HCT116 (cell line): ENCODE results near the gene PTPN22. TPM values are rescaled to one million over a fixed set of nuclear protein-coding genes. Genes with fewer than 3 reads are reported as not detected.

Source experiments
- ATAC-seq: fragments of 200-7000 bp; cut with Tn5 transposase; 2 replicates; pipeline ENCODE4 v1.9.1; 2020; ENCODE audit warnings: mild to moderate bottlenecking, moderate library complexity
- BruUV-seq: library from RNA; stranded (reverse); fragments of 400-500 nt; replicated peaks from 2 replicates; lab custom pipeline; 2021; lab: Mats Ljungman, UMichigan
- CTCF ChIA-PET: fragments of 300-600 bp; sonication (Branson Sonifier 250); formaldehyde crosslinking; loops from one replicate; lab custom pipeline; 2021; ENCODE audit warnings: antibody characterized with exemption; lab: Charles Lee
- POLR2A ChIA-PET: fragments of 300-600, 350-600 bp; sonication (Branson Sonifier 250); formaldehyde crosslinking; loops from one replicate; lab custom pipeline; 2021; ENCODE audit warnings: antibody characterized with exemption; lab: Charles Lee
- RAD21 ChIA-PET, 2 experiments: fragments of 300-600 bp; sonication (Branson Sonifier 250); formaldehyde crosslinking; loops; one replicate each; lab custom pipeline; 2023; ENCODE audit warnings: low total read pairs in 2 of 2; ENCODE audit not compliant: uncharacterized antibody in 2 of 2, unreplicated experiment in 2 of 2, low non-redundant PET in 1 of 2; lab: Charles Lee
- DNase-seq: peaks from one replicate; pipeline ENCODE4 v3.0.0-alpha.2; 2010; ENCODE audit warnings: low read depth, low spot score
- H2AFZ ChIP-seq: fragments of 200-600 bp; shearing (Covaris generic), sonication (generic); 2 replicates; pipeline ENCODE4 v1.6.1; 2017; ENCODE audit warnings: low read depth, mixed run types, mixed read lengths, antibody characterized with exemption, low read length; ENCODE audit not compliant: poor library complexity, severe bottlenecking
- H3K27ac ChIP-seq: 2 replicates; pipeline ENCODE4 v1.5.1; 2012; ENCODE audit warnings: low read depth, low read length
- H3K27me3 ChIP-seq: fragments of 200-600 bp; sonication (generic); 2 replicates; pipeline ENCODE4 v1.6.1; 2016; ENCODE audit warnings: mixed run types, low read length, mixed read lengths; ENCODE audit not compliant: insufficient read depth
- H3K36me3 ChIP-seq, 2 experiments: fragments of 200-500 bp in 1 of 2; fragments of 200-600 bp in 1 of 2; sonication (Bioruptor generic) in 1 of 2; sonication (generic) in 1 of 2; 2 replicates each; pipeline versions ENCODE4 v1.5.1 to v1.6.1; 2014 to 2016; ENCODE audit warnings: low read length in 2 of 2, inconsistent platforms in 1 of 2, mixed read lengths in 1 of 2, mixed run types in 1 of 2; ENCODE audit not compliant: insufficient read depth in 2 of 2, control insufficient read depth in 1 of 2
- H3K4me1 ChIP-seq, 2 experiments: fragments of 200-600 bp in 1 of 2; sonication (generic) in 1 of 2; 2 replicates each; pipeline versions ENCODE4 v1.5.1 to v1.6.1; 2012 to 2017; ENCODE audit warnings: low read length in 2 of 2, inconsistent platforms in 1 of 2, mild to moderate bottlenecking in 1 of 2, mixed read lengths in 1 of 2, mixed run types in 1 of 2, moderate library complexity in 1 of 2; ENCODE audit not compliant: insufficient read depth in 2 of 2, control insufficient read depth in 1 of 2
- H3K4me2 ChIP-seq: fragments of 200-600 bp; sonication (generic); 2 replicates; pipeline ENCODE4 v1.6.1; 2017; ENCODE audit warnings: mixed run types, low read length, mixed read lengths
- H3K4me3 ChIP-seq, 2 experiments: fragments of 200-600 bp in 1 of 2; sonication (generic) in 1 of 2; replicated peaks in 1 of 2; 2 replicates each; pipeline ENCODE4 v1.5.1; 2011 to 2016; ENCODE audit warnings: low read length in 2 of 2, control low read depth in 1 of 2, low read depth in 1 of 2, mild to moderate bottlenecking in 1 of 2, mixed read lengths in 1 of 2, mixed run types in 1 of 2
- H3K79me2 ChIP-seq: fragments of 200-600 bp; sonication (generic); 2 replicates; pipeline ENCODE4 v1.6.1; 2017; ENCODE audit warnings: mild to moderate bottlenecking, mixed run types, low read length, moderate library complexity, mixed read lengths; ENCODE audit not compliant: insufficient read depth
- H3K9ac ChIP-seq: fragments of 200-600 bp; sonication (generic); 2 replicates; pipeline ENCODE4 v1.6.1; 2016; ENCODE audit warnings: low read length, mixed read lengths
- H3K9me2 ChIP-seq: fragments of 200-600 bp; sonication (generic), shearing (Covaris generic); 2 replicates; pipeline ENCODE4 v1.6.1; 2017; ENCODE audit warnings: mixed run types, mild to moderate bottlenecking, moderate library complexity; ENCODE audit not compliant: insufficient read depth
- H3K9me3 ChIP-seq, 2 experiments: fragments of 200-500 bp in 1 of 2; fragments of 200-600 bp in 1 of 2; sonication (Bioruptor generic) in 1 of 2; sonication (generic) in 1 of 2; 2 replicates each; pipeline ENCODE4 v1.6.1; 2014 to 2017; ENCODE audit warnings: low read length in 2 of 2, mixed read lengths in 2 of 2, inconsistent platforms in 1 of 2, low read depth in 1 of 2, mild to moderate bottlenecking in 1 of 2, mixed run types in 1 of 2, moderate library complexity in 1 of 2; ENCODE audit not compliant: control insufficient read depth in 1 of 2, insufficient read depth in 1 of 2
- H4K20me1 ChIP-seq: fragments of 200-600 bp; sonication (generic), shearing (Covaris generic); 2 replicates; pipeline ENCODE4 v1.6.1; 2017; ENCODE audit warnings: mixed run types, mild to moderate bottlenecking, moderate library complexity; ENCODE audit not compliant: insufficient read depth
- CEBPB ChIP-seq: IDR thresholded peaks from 2 replicates; pipeline ENCODE4 v1.6.1; 2012; ENCODE audit warnings: low read depth
- EGR1 ChIP-seq: IDR thresholded peaks from 2 replicates; pipeline ENCODE4 v1.6.1; 2012; ENCODE audit warnings: low read depth
- ELF1 ChIP-seq: IDR thresholded peaks from 2 replicates; pipeline ENCODE4 v1.6.1; 2012; ENCODE audit warnings: low read depth, borderline replicate concordance
- EZH2 ChIP-seq: fragments of 200-600 bp; sonication (generic); IDR thresholded peaks from 2 replicates; pipeline ENCODE4 v1.6.1; 2017; ENCODE audit warnings: antibody characterized with exemption, mixed run types
- EZH2phosphoT487 ChIP-seq: fragments of 200-600 bp; IDR thresholded peaks from 2 replicates; pipeline ENCODE4 v1.6.1; 2018; ENCODE audit warnings: antibody characterized with exemption, borderline replicate concordance
- FOSL1 ChIP-seq: IDR thresholded peaks from 2 replicates; pipeline ENCODE4 v1.6.1; 2012; ENCODE audit warnings: low read depth
- JUND ChIP-seq: IDR thresholded peaks from 2 replicates; pipeline ENCODE4 v1.6.1; 2012
- MAX ChIP-seq: IDR thresholded peaks from 2 replicates; pipeline ENCODE4 v1.6.1; 2012
- POLR2A ChIP-seq: IDR thresholded peaks from 2 replicates; pipeline ENCODE4 v1.7.0; 2011; ENCODE audit warnings: borderline replicate concordance; ENCODE audit not compliant: insufficient read depth, insufficient read length; ENCODE audit errors: extremely low read depth
- RAD21 ChIP-seq: IDR thresholded peaks from 2 replicates; pipeline ENCODE4 v1.6.1; 2012; ENCODE audit warnings: low read depth, mild to moderate bottlenecking
- REST ChIP-seq: IDR thresholded peaks from 2 replicates; pipeline ENCODE4 v1.6.1; 2012; ENCODE audit warnings: low read depth
- SIN3A ChIP-seq: IDR thresholded peaks from 2 replicates; pipeline ENCODE4 v1.6.1; 2012; ENCODE audit warnings: low read depth
- SRF ChIP-seq: IDR thresholded peaks from 2 replicates; pipeline ENCODE4 v1.6.1; 2012; ENCODE audit warnings: low read depth
- YY1 ChIP-seq: IDR thresholded peaks from 2 replicates; pipeline ENCODE4 v1.6.1; 2011; ENCODE audit warnings: low read length, low read depth, moderate library complexity, mild to moderate bottlenecking; ENCODE audit not compliant: insufficient replicate concordance; ENCODE audit errors: extremely low read depth
- ZNF274 ChIP-seq: fragments of 200-500 bp; sonication (Bioruptor generic); IDR thresholded peaks from 2 replicates; pipeline ENCODE4 v1.6.1; 2014; ENCODE audit warnings: mild to moderate bottlenecking, low read depth, low read length, inconsistent platforms
- intact Hi-C: fragments of 100-400 bp; cut with micrococcal nuclease; formaldehyde crosslinking; loops from 2 replicates; pipeline ENCODE4 v1.10.0; 2022
- total RNA-seq: library from RNA; stranded (reverse); gene quantifications from one replicate; pipeline ENCODE4 v1.2.1, GENCODE V29; 2021; ENCODE audit not compliant: unreplicated experiment

The PTPN22 gene
- total RNA-seq, 1 experiment from 2014 or later, result 0.17 TPM

- Histone ChIP-seq H3K4me2 (peak overlapping the region; percentile 78), H3K36me3 (no peaks in the 10 kb centered on the region), H3K9ac (peak overlapping the region; percentile 57), H3K9me3 (no peaks in the 10 kb centered on the region), H3K27ac (peak overlapping the region; percentile 49; the same call in 1 of the 2 replicates), H3K79me2 (peaks cover 41% of the 10 kb centered on the region), H3K4me3 (peak overlapping the region; percentile 43 to 82), H3K27me3 (no peaks in the 10 kb centered on the region), H2AFZ (peak overlapping the region; percentile 81), H3K9me2 (no peaks in the 10 kb centered on the region), H3K4me1 (peaks cover 15 to 27% of the 10 kb centered on the region in 2 experiments), H4K20me1 (no peaks in the 10 kb centered on the region)
- ATAC-seq (no peak), DNase-seq (no peak)
- ChIA-PET POLR2A (interaction anchor here (0.8 to 1.1 kb wide), 3 partner anchors 11 to 13 kb away, joined by 3 to 4 read pairs (median 3); no protein-coding TSS in a partner anchor), RAD21 (no interaction called here), CTCF (interaction anchor here (0.8 to 1.0 kb wide), 2 partner anchors 23 to 54 kb away, joined by 3 to 4 read pairs; partner anchors contain the start of gene PHTF1)
- intact Hi-C loops, result loop anchor here (1.0 kb wide), 1 partner anchor 93 kb away; the partner anchor contains the start of gene DCLRE1B
- TSS peak; percentile 100 for BruUV-seq
- TF ChIP-seq REST (no peak), POLR2A (no peak), SIN3A (no peak), EZH2 (no peak), EZH2phosphoT487 (no peak), ZNF274 (no peak), EGR1 (no peak), CEBPB (no peak), ELF1 (no peak), MAX (no peak), SRF (no peak), YY1 (no peak), RAD21 (no peak), FOSL1 (no peak), JUND (no peak)
- TF ChIP-seq, all 23 proteins: peak for 0
These were observed 58.8 kb downstream of the PTPN22 start for GRCh38 chr1:113812661-113813135.
